Motor neuron (in vitro differentiated cells): ENCODE results near the gene FGD1. TPM values are rescaled to one million over a fixed set of nuclear protein-coding genes. Genes with fewer than 3 reads are reported as not detected.
A peak's percentile ranks its signal among the peaks of the same experiment; 100 is the strongest.

Source experiments
- ATAC-seq, 8 experiments: fragments of 200-7000 bp; cut with Tn5 transposase; replicated peaks in 6 of 8; 2 replicates each; pipeline ENCODE4 v1.8.0; 2021; ENCODE audit warnings: mild to moderate bottlenecking in 8 of 8, moderate library complexity in 8 of 8
- H3K27ac ChIP-seq, 2 donors: fragments of 250-450 bp; sonication (Bioruptor Pico); 2 replicates each; pipeline ENCODE4 v1.9.0; 2021; ENCODE audit warnings: antibody characterized with exemption in 2 of 2, mild to moderate bottlenecking in 2 of 2, moderate library complexity in 1 of 2
- H3K4me1 ChIP-seq, 2 donors: fragments of 250-450 bp; sonication (Bioruptor Pico); replicated peaks in 1 of 2; 2 replicates each; pipeline ENCODE4 v1.6.1; 2021; ENCODE audit warnings: antibody characterized with exemption in 2 of 2, mild to moderate bottlenecking in 2 of 2, moderate library complexity in 1 of 2
- H3K4me3 ChIP-seq, 5 donors: fragments of 250-450 bp; sonication (Bioruptor Pico); 2 replicates each; pipeline ENCODE4 v1.9.0; 2021; ENCODE audit warnings: antibody characterized with exemption in 5 of 5, mild to moderate bottlenecking in 5 of 5, moderate library complexity in 4 of 5
- whole genome bisulfite sequencing, 10 experiments: fragments of 450-650 bp; shearing (Covaris generic); methylation state at CpG; one replicate each; pipeline ENCODE4 v1.0.0; 2022; 5-methylcytosine and 5-hydroxymethylcytosine counted together
- in situ Hi-C, 9 experiments: fragments of 400-800 bp; cut with MboI; loops; one replicate each; pipeline ENCODE4 v1.15.0; 2021; ENCODE audit warnings: low sequenced_read_pairs in 9 of 9, low pct_unique_long_range_greater_than_20kb in 2 of 9; ENCODE audit not compliant: unreplicated experiment in 9 of 9
- total RNA-seq, 8 experiments: library from RNA; unstranded; fragments of 300-600 nt; gene quantifications; 2 replicates each; pipeline versions ENCODE4 v1.2.3 to v1.2.4, GENCODE V29; 2022

Gene FGD1
- total RNA-seq, 8 experiments from 2014 or later, result 4.1 to 15.1 (median 11.5) TPM

DNA sequence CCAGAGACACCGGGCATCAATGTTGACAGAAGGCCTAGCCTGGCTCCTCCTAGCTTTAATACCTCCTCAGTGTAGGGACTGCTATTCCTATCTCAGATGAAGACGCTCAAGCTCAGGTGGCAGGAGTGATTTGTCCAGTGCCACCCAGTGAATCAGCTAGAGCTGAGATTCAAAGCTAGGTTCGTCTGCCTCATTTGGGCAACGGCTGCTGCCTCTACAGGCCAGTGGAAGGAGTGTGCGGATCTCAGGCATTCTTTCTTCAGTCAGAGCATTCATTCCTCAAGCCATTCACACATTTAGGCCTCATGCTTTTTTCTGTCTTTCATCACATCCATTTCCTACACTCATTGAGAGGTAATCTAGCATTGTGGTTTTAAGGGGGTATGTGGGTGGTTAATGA, 48.6 kb downstream of the FGD1 start:
- in situ Hi-C loops, result no loop called here
- H3K27ac ChIP-seq, result no peak overlapping the region
- 53 to 71% (median 60%) methylated on average over 1 to 3 of the region's 5 CpGs; no CpG with 5 or more reads in 7 of the 10 experiments for WGBS, 10 experiments
- H3K4me1 ChIP-seq, result no peaks in the 10 kb centered on the region
- H3K4me3 ChIP-seq, result no peak overlapping the region
- peak in 2 of 8 experiments; percentile 26 to 47 for ATAC-seq

DNA sequence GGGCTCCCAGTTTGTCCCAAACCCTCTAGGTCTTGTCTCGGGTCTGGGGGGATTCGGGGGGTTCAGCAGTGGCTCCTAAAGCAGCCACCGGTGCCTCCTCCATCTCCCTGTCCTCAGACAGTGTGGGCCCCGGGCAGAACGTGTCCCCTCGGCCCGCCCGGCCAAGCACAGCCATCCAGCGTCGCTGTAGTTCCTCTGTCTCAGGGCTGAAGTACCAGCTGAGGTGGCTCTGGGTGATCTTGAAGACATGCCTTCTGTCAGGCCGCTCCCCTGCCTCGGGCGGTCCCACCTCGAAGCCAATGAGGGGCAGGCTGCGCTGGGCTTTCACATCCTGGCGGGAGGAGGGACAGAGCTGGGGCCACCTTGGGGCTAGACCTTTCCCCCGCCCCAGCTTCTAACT, 50.0 kb downstream of the FGD1 start:
- no peak overlapping the region for H3K27ac ChIP-seq
- in situ Hi-C loops, result no loop called here
- H3K4me3 ChIP-seq, result no peak overlapping the region
- WGBS, 10 experiments, result no CpG with 5 or more reads among the region's 17 CpGs
- ATAC-seq, result peak in 1 of 8 experiments; percentile 20
- peaks cover 0 to 5% of the 10 kb centered on the region in 2 donors for H3K4me1 ChIP-seq

DNA sequence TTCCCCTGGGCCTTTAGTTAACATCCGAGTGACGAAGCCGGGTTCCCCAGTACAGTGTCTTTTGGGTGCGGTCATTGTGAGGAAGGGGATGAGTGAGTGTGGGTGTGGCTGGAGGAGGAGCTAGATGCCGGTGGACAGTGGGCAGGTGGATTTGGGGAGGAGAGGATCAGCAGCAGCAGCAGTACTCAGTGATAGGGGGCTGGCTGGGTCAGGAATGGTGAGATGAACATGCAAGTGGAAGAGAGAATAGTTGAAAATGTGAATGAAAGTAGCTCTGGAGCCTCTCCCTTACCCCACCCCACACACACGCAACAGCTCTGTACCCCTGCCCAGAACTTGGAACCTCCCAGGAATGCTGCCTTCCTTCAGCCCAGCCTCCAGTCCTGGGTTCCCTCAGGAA, 51.3 kb downstream of the FGD1 start:
- Histone ChIP-seq H3K4me1 (peaks cover 0 to 5% of the 10 kb centered on the region in 2 donors), H3K4me3 (no peak overlapping the region), H3K27ac (no peak overlapping the region)
- in situ Hi-C loops, result no loop called here
- no peak for ATAC-seq
- 55% methylated on average over 4 of the region's 6 CpGs; no CpG with 5 or more reads in 9 of the 10 experiments for WGBS, 10 experiments

DNA sequence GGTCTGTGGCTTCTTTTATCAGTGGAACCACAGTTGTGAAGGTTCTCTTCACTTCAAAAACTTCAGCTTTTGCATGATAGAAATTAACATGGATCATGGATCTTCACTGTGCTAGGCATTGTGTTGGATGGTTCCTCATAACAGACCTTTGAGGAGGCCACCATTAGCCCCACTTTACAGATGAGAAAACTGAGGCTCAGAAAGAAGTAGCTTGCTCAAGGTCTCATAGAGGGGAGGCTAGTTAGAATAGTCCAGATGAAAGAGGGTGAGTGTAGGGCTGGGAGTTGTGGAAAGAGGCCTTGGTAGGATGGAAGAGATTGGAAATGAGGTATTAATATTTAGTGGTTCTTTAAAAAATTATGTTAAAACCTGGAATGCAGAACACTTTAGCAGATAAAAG, 53.2 kb downstream of the FGD1 start:
- Histone ChIP-seq H3K4me1 (peaks cover 0 to 5% of the 10 kb centered on the region in 2 donors), H3K4me3 (no peak overlapping the region), H3K27ac (no peak overlapping the region)
- in situ Hi-C loops, result no loop called here
- no peak for ATAC-seq

DNA sequence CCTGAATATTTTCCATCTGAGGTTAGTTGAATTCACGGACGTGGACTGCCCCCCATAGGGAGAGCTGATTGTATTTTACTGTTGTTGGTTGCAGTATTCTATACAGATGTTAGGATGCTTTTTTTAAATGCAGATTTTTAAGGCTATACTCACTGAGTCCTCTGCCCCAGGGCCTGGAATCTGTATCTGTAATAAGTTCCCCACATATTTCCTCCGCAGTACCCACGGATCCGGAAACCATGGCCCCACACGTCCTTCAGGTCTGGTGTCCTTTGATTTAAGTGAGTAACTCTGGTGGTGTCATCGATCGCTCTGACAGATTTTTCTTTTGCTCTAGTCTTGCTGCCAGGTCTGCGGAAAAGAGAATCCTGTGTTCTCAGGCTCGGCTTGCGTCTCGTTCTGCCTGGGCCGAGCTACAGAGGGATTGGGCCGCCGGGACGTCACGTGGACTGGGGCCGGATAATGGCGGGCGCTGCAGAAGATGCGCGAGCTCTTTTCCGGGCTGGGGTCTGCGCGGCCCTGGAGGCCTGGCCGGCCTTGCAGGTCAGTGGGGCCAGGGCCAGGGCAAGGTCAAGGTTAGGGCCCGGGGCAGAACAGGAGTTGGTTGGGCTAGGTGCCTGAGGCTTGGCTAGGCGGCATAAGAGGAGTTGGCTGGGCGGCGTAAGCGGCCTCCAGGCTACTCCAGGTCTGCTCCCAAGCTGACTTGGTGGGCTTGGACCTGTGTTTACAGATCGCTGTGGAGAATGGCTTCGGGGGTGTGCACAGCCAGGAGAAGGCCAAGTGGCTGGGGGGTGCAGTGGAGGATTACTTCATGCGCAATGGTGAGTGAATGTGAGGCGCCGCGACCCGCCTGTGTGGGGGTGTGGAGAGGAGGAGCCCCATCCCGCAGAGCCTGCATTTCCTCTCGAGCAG, 55.8 kb downstream of the FGD1 start, which contains the start of gene TSR2:
Gene TSR2 (plus strand): TSS at position 445 of the 912 bp plus-strand sequence. CDS start 18 bp downstream, at position 463.
- Histone ChIP-seq H3K4me3 (peak within 1 kb of the TSS; percentile 61 to 94 (median 87)), H3K27ac (peak within 1 kb of the TSS; percentile 35 to 86), H3K4me1 (peaks cover 4 to 5% of the 10 kb centered on the region in 2 donors)
- WGBS, 10 experiments, result 0 to 27% (median 16%) methylated on average over 1 to 24 of the region's 40 CpGs; no CpG with 5 or more reads in 7 of the 10 experiments
- peak; percentile 95 to 98 (median 97) for ATAC-seq
- in situ Hi-C loops, result no loop called here

DNA sequence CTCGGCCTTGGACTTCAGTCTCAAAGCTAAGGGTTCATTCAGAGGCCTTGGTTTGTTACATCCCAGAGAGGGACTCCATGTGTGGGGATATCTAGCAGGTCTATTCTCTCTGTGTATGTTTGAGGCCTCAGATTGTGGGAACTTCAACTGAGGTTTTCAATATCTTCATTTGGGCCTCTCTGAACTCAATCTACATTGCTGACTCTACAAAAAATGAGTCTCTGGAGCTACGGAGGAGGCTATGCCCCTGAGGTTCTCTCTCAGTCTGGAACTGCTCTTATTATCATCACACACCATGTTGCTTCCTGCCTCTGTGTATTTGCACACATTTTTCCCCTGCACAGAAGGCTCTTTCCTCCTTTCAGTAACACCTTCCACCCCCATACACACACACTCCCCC, 60.9 kb downstream of the FGD1 start:
- in situ Hi-C loops, result no loop called here
- ATAC-seq, result no peak
- 20% methylated on average over 1 of the region's 2 CpGs; no CpG with 5 or more reads in 9 of the 10 experiments for WGBS, 10 experiments
- Histone ChIP-seq H3K4me1 (peaks cover 0 to 7% of the 10 kb centered on the region in 2 donors), H3K27ac (peak overlapping the region in 1 of 2 donors; percentile 46), H3K4me3 (no peak overlapping the region)

DNA sequence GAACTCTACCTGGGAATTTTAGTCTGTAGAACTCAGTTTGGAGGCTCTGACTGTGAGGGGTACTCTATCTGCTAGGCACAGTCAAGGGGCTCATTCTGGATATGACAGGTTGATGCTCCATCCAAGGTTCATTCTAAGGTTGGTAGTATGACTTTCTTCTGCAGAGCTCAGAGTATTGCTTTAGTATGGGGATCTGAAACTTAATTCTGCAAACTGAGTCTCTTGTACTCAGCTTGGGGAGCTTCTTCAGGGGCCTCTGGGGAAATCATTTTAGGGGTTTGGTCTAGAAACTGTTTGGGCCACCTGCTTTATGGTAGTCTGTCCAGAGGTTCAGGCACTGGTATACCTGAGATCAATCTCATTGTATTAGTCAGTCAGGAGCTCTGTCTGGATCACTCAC, 65.5 kb downstream of the FGD1 start:
- in situ Hi-C loops, result no loop called here
- ATAC-seq, result no peak
- Histone ChIP-seq H3K27ac (no peak overlapping the region), H3K4me3 (no peak overlapping the region), H3K4me1 (peaks cover 0 to 7% of the 10 kb centered on the region in 2 donors)

DNA sequence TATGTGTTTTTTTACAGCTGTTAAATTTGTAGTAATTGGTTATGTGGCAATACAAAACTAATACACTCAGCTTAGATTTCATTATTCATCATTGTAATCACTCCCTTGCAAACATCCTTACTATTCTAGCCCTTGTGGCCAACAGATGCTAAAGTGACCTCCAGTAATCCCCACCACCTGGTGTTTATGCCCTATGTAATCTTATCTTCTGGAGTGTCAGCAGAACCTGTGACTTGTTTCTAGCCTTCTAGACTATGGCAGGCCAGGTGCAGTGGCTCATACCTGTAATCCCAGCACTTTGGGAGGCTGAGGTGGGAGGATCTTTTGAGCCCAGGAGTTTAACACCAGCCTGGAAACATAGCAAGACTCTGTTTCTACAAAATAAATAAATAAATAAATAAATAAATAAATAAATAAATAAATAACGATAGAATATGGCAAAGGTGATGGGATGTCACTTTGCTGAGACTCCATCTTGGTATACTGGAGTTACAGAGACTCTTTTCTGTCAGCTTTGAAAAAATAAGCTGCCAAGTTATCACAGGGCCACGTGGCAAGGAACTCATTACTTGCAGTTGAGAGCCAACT, 68.1 kb downstream of the FGD1 start:
- Histone ChIP-seq H3K4me1 (no peaks in the 10 kb centered on the region), H3K27ac (no peak overlapping the region), H3K4me3 (no peak overlapping the region)
- in situ Hi-C loops, result no loop called here
- ATAC-seq, result peak in 1 of 8 experiments; percentile 11
- WGBS, 10 experiments, result 0 to 83% (median 16%) methylated on average over 1 to 2 of the region's 2 CpGs; no CpG with 5 or more reads in 7 of the 10 experiments

DNA sequence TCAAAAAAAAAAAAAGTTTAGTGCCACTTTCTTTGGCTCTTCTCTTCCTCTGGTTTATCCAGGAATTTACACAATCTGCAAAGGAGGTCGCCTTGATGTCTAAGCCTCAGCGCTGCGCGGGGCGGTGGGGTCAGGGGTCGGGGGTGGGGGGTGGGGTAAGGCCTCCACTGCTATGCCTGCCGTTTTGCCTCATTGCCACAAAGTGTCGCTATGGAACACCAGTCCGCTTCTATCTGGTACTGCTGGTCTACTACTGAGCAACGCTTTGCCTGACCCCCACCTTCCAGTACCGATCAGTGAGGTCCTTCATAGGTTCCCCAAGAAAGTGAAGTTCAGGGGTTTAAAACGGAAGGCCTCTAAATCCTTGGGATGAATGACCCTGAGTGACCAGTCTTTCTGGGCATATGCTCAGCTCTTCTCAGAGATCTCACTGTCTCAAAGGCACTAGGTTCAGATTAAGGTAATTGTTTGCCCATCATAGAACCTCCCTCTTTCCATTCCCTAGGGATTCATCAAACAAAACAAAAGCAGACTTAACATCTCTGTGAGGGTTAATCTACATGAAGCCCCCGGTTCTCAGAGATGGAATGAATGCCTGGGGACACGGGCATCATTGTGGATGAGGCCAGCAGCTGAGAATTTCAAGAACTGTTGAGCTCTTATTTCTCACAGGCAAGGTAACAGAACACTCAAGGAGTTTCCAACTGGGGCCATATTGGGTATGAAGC, 72.7 kb downstream of the FGD1 start:
- no peak for ATAC-seq
- no peak overlapping the region for H3K4me3 ChIP-seq

DNA sequence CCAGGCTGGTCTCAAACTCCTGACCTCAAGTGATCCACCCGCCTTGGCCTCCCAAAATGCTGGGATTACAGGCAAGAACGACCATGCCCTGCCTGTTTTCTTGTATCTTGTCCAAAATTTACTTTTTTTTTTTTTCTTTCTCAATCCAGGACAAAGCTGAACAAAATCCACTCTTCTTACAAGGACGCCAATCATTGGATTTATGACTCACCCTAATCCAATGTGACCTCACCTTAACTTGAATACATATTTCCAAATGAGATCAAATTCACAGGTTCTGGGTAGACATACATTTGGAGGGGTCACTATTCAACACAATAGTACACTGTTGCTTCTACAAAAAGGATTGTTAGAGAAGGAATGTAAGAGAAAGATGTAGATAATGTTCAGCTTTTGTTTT, 73.9 kb downstream of the FGD1 start:
- Histone ChIP-seq H3K4me1 (no peaks in the 10 kb centered on the region), H3K27ac (no peak overlapping the region), H3K4me3 (no peak overlapping the region)
- WGBS, 10 experiments, result 0 to 100% (median 48%) methylated on average over 1 to 3 of the region's 3 CpGs; no CpG with 5 or more reads in 6 of the 10 experiments
- in situ Hi-C loops, result no loop called here
- no peak for ATAC-seq

More for the DNA sequence above, 72.7 kb downstream of the FGD1 start:
- H3K27ac ChIP-seq, result no peak overlapping the region
- in situ Hi-C loops, result no loop called here
- WGBS, 10 experiments, result 40 to 52% methylated on average over 2 of the region's 14 CpGs; no CpG with 5 or more reads in 8 of the 10 experiments
- no peaks in the 10 kb centered on the region for H3K4me1 ChIP-seq

DNA sequence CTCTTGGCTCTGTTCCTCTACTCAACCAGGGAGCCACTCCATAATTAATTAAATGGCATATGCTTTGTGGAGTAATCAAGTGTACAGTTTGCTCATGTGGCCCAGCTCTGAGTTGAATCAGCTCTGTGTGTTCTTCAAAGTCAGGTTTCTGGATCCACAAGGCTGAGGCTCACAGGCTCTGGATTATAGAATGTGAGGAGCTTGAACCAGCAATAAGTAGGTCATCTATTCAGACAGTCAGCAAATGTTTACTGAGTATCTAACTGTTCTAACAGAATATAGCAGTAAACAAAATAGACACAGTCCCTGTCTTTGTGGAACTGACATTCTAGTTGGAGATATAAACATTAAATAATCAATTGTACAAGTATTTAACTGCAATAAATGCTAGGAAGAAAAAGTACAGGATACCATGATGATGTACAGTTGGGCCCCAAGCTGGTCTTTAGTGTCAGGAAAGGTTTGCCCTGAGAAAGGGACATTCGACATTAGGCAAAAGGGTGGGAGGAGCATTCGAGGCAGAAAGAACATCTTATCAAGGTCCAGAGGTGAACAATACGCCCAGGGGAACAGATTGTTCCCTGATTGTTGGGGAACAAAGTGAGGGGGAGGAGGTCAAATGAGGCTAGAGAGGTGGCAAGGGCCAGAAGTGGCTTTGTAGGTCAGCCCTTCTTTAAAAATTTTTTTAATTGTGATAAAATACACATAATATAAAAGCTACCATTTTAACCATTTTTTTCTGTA, 76.3 kb downstream of the FGD1 start:
- no peak overlapping the region for H3K27ac ChIP-seq
- H3K4me3 ChIP-seq, result no peak overlapping the region
- no peak for ATAC-seq
- 14 to 83% (median 20%) methylated on average over 1 to 3 of the region's 3 CpGs; no CpG with 5 or more reads in 7 of the 10 experiments for WGBS, 10 experiments
- H3K4me1 ChIP-seq, result no peaks in the 10 kb centered on the region
- in situ Hi-C loops, result no loop called here

DNA sequence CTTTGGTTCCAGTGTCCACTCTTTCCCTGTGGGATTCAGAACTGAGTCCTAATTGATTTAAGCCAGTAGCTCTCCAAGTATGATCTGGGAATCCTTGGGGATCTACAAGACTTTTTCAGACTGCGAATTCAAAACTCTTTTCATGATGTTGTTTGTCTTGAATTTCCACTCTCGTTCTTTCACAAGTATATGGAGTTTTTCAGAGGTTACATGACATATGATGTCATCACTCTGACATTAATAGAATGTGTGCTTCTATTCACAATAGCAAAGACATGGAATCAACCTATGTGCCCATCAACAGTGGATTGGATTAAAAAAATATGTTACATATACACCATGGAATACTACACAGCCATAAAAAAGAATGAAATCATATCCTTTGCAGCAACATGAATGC, 79.1 kb downstream of the FGD1 start:
- no peak for ATAC-seq
- Histone ChIP-seq H3K4me3 (no peak overlapping the region), H3K27ac (no peak overlapping the region), H3K4me1 (no peaks in the 10 kb centered on the region)
- WGBS, 10 experiments, result 19 to 100% (median 59%) methylated on average over 1 to 2 of the region's 2 CpGs; no CpG with 5 or more reads in 5 of the 10 experiments
- in situ Hi-C loops, result no loop called here
